ENCODE data around the gene HK1.

HK1 gene

DNA sequence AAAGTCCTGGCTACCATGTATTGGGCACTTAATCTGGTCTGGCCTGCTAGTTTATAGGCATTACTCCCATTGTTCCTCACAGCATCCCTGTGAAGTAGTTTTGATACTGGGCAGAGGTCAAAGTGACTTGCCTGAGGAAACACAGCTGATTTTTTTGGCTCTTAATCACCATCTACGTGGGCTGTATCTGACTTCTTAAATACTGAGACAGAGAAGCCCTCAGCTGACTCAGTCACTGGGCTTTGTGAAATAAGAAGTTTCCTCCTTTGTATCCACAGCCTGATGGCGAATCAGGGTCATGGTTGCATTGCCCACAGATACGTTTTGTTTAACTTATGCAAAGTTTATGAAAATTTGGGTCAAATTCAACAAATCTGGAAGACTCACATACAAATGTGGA, 125.2 kb downstream of the HK1 start:
- no peak for DNase-seq (ENCODE audit: low read depth in 2 of 2)

DNA sequence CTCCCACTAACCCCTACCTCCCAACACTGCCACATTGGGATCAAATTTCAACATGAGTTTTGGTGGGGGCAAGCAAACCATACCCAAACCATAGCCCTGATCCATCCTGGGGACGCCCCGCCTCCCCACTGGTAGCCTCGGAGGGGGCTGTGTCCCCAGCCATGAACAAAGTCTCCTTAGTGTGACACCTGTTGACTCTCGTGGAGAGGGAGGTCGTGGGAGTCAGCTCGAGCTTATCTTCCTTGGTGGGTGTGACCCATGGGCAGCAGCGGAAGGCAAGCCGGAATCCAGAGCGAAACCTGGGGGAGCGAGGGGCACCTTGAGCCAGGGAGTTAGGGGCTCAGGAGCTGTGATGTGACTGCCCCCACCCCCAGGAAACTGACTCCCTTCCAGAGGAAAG, 126.5 kb downstream of the HK1 start:
- no peak for DNase-seq (ENCODE audit: low read depth in 2 of 2)

GRCh38 chr10:69405221-69405620, 126.9 kb downstream of the HK1 start:
- DNase-seq (ENCODE audit: low read depth in 2 of 2) = no peak

DNA sequence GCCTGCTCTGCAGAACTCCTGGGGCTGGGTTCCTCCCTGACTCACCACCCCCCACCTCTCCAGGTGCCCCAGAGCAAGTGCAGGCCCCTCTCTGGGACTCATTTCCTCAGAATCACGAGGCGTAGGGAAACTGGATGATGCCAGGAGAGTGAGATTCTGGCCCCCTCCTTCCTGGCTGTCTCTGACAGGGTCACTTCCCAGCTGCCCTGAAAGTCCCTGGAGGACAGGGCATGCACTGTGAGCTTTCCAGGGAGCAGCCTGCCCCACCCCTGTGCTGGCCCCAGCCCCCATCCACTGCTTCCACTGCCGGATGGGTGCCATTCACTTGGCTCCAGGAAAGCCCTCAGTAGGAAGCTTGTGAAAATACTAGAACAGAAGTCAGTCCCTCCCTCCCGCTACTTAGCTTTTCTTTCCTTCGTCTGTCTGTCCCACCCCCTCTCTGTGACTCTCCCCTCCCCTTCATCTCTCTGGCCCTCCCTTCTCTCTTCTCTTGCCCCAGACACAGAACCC, 128.1 kb downstream of the HK1 start:
- DNase-seq (ENCODE audit: low read depth in 2 of 2) = no peak

DNA sequence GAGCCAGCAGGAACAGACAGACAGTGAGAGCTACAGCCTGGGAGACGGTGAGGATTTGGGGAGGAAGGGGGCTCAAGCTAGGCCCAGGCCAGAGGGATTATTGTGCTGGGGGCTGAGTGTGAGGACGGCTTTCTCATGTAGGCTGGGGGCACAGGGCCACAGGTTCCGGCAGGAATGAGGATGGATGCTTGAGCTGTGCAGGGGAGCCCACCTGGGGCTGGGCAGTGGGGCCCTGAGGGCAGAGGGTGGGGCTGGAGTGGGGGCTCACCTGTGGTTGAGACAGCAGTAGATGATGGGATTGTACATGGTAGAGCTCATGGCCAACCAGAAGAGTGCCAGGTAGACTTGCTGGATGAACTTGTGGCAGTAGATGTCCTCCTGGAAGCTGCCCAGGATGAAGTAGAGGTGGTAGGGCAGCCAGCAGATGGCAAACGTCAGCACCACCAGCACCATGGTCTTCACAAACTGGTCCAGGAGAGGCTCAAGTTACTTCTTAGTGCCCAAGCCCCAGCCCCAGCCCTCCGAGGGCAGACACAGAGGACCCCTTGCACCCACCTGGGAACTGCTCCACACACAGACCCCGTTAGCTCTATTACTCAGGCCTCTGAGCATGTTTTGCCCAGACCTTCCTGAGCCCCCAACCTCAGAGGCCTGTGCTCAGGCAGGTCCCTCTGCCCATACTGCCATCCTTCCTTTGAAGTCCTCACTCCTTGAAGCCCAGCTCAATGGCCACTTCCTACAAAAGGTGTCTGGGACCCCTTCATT, 128.7 kb downstream of the HK1 start:
- DNase-seq (ENCODE audit: low read depth in 2 of 2) = no peak

DNA sequence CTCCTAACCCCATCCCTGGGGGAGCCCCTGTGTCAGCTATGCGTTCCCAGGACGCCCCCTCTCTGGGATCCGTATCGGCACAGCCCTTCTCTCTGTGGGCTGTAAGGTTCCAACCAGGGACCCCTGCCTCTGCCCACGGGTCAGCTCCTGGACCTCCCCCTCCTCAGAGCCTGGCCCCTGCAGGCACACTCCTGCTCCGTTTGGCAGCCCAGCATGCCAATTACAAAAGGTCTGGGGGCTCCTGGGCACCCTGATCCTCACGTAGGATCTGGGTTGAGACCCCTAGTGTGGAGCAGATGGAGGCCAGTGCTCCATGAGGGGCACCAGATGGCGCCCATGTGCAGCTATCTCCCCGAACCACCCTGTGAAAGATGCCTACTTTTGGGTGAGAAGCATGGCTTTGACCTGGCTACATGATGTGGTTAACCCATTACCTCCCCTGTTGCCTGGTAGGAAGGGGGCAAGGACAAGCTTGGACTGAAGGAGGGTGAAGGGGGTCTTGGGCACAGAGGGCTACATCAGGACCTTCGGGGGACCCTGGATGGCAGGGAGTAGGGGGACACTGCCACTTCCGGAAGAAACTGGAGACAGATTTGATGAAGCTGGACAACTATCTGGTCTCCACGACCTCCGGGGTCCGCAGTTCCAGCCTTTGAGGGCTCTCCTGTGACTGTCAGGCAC, 129.5 kb downstream of the HK1 start:
- DNase-seq (ENCODE audit: low read depth in 2 of 2) = no peak

DNA sequence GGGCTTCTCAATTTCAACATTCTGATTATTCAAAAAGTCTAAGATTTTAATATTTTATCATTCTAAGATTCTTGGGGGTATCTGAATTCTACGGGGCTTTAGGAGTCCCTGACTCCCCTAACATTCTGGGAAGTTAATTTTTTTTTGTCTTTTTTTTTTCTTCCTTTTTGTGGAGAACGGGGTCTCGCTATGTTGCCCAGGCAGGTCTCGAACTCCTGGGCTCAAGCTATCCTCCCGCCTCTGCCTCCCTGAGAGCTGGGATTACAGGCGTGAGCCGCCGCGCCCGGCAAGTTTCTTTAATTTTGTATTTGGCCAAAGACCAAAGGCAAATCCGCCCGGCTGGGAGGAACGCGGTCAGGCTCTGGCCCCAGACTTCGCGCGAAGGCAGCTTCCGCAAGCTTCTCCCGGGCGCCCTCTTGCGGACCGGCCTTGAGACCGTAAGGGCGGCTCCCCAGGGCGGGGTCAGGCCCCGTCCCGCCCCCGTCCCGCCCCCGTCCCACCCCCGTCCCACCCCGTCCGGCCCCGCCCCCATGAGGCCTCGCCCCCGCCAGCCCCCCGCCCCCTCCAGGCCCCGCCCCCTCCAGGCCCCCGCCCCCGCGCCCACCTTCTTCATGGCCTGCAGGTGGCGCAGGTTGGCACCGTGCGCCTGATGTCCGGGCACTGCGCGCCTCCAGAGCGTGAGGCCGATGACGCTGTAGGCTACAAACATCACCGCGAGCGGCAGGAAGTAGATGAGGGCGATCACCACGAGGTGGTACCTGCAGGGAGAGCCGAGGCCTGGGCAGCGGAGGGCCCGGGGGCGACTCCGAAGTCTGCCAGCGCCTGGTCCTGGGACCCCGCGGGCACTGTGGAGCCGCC, 130.3 kb downstream of the HK1 start:
- DNase-seq (ENCODE audit: low read depth in 2 of 2) = peak; percentile 80 to 81

DNA sequence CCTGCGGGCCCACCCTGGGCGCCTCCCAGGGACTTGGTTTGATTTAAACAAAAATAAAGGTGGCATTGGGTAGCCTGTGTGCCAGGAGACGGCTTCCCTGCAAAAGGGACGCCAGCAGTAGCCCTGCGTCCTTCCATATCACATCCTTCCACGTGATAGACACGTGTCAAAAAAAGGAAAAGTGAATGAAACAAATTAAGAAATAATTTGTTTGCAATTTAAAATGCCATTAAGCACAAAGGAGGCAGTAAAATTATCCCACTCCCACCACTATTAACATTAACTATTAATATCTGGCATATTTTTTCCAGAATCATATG, 130.8 kb downstream of the HK1 start:
- no peak for DNase-seq (ENCODE audit: low read depth in 2 of 2)

- DNase-seq (ENCODE audit: low read depth in 2 of 2) = no peak
Measured at GRCh38 chr10:69409968-69410367, 131.7 kb downstream of the HK1 start.

- no peak for DNase-seq (ENCODE audit: low read depth in 2 of 2)
Measured at GRCh38 chr10:69410487-69410886, 132.2 kb downstream of the HK1 start.

- DNase-seq (ENCODE audit: low read depth in 2 of 2) = no peak
Measured at GRCh38 chr10:69411476-69411875, 133.2 kb downstream of the HK1 start.

DNA sequence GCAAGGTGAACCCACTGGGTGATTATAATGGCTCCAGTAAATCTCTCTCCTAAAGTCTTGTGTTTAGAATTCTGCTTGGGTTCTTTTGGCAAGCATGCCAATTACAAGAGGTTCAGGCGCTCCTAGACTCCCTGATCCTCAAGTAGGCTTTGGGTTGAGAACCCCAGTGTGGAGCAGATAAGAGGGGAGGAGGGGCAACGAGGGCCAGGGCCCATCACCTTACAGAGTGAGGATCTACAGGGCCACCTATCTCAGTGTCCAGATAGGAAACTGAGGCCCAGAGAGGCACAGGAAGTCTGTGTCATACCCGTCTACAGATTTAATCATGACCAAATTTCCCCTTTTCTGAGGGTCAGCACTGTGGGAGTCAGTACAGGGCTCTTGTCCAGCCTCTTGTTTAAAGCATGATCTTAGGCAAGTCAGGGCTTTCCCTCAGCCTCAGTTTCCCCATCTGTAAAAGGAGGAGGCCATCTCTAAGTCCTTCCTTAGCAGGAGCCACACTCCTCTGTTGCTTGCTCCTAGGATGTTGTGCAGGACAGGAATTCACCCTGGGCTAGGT, 134.0 kb downstream of the HK1 start:
- DNase-seq (ENCODE audit: low read depth in 2 of 2) = no peak

DNA sequence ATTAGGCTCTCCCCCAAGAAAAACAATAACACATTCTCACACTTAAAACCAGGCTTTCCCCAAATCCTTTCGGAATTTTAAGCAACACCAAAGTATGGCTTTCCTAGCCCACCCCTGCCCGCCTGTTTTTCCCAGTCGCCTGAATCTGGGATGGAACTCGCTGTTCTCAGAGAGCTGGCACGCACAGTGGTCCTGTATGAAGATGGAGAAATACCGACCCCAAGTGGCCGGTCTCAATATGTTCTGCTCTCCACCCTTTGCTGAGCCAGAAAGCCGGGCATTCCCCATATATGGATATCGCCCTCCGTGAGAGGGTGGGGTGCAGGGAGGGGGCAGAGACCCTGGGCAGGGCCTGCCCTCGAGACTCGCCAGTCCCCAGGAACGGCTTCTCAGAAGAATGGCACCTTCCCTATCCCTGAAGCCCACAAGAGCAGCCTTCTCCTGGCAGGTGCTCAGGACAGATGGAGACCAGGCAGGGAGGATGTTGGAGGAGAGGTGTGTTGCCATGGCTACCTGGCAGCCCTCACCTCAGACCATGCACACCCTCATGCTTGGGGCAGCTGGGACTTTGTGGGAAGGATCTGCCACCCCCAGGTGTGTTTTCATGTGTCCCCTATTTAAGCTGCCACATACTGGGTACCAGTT, 135.0 kb downstream of the HK1 start:
- no peak for DNase-seq (ENCODE audit: low read depth in 2 of 2)

DNA sequence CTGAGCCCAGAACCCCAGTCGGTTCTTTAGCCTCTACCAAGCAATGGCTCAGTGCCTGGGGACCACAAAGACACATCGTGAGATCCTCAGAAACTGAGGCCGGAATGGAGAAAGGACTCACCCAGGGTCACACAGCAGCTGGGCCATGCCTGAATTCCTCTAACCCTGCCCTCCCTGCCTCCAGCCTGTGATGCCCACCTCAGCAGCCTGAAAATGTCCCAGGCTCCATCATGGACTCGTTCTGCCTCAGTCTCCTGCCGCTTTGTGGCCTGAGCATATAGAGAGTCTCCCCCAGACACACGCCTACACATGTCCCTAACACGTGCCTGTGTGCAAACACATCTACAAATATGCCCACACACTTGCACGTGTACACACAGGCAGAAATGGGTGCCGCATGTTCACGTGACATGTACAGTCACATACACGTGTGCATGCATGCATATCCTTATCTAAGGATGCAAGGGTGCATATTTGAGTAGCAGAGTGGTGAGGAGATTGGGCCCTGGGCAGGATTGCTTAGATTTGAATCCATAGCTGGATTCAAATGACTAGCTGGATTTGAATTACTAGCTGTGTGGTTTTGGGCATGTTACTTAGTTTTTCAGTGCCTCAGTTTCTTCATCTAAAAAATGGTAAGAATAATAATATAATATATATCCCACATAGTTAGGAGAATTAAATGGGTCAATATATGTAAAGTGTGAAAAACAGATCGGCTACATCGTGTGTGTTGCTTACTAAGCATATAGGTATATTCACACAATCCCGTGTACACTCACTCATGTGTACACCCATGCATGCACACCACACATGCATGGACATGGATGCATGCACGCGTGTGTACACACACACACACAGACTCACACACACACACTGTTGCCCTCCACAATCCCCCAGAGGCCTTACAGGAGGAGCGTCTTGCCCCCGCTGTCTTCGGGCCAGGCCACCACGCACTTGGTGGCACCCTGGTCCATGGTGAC, 136.0 kb downstream of the HK1 start:
- DNase-seq (ENCODE audit: low read depth in 2 of 2) = no peak

GRCh38 chr10:69415049-69415448, 136.8 kb downstream of the HK1 start:
- DNase-seq (ENCODE audit: low read depth in 2 of 2) = no peak

GRCh38 chr10:69415951-69416350, 137.7 kb downstream of the HK1 start:
- DNase-seq (ENCODE audit: low read depth in 2 of 2) = no peak

- DNase-seq (ENCODE audit: low read depth in 2 of 2) = no peak
Measured at GRCh38 chr10:69416695-69417094, 138.4 kb downstream of the HK1 start, which contains the start of gene TACR2. Gene TACR2 (minus strand): TSS chr10:69416918. CDS start chr10:69416323, 595 bp downstream.

- DNase-seq (ENCODE audit: low read depth in 2 of 2) = no peak
Measured at GRCh38 chr10:69417542-69417941, 139.2 kb downstream of the HK1 start.

- DNase-seq (ENCODE audit: low read depth in 2 of 2) = no peak
Measured at GRCh38 chr10:69418052-69418752, 139.9 kb downstream of the HK1 start.
